ENCODE results near the gene ZFX. TPM values are rescaled to one million over a fixed set of nuclear protein-coding genes. Genes with fewer than 3 reads are reported as not detected.
"Not testable (repeated sequence)": the region's sequence is repeated elsewhere in the genome, so short reads cannot be mapped to it uniquely, and the experiment has no call there.

Gene ZFX
- total RNA-seq, 4 donors from 2014 or later, result 19.2 to 88.0 (median 49.5) TPM

GRCh38 chrX:24151513-24151912, 2.0 kb downstream of the ZFX start:
- DNase-seq, result no peak
- 19 to 39% methylated on average over 2 to 8 of the region's 8 CpGs for WGBS, 2 donors
- TF ChIP-seq CTCF (IDR thresholded peaks at IDR 0.05) (no peak), POLR2A (IDR thresholded peaks at IDR 0.05) (no peak)
- peaks cover 19 to 77% (median 46%) of the 10 kb centered on the region in 3 donors for H3K4me1 ChIP-seq
- no peaks in the 10 kb centered on the region for H3K36me3 ChIP-seq
- peak overlapping the region in 3 of 4 donors; percentile 64 to 88 (median 69) for H3K4me3 ChIP-seq
- no peaks in the 10 kb centered on the region for H3K27me3 ChIP-seq
- no peaks in the 10 kb centered on the region for H3K9me3 ChIP-seq
- peak overlapping the region in 3 of 4 donors; percentile 69 to 98 (median 95) for H3K27ac ChIP-seq
- intact Hi-C loops (cut with DNase I), result no loop called here

- 8 to 31% methylated on average over 4 of the region's 4 CpGs for WGBS, 2 donors
- DNase-seq, result no peak
- intact Hi-C loops (cut with DNase I), result no loop called here
- peak overlapping the region in 3 of 4 donors; percentile 28 to 95 (median 36) for H3K27ac ChIP-seq
- no peaks in the 10 kb centered on the region for H3K27me3 ChIP-seq
- peak overlapping the region in 2 of 4 donors; percentile 18 to 19 for H3K4me3 ChIP-seq
- H3K9me3 ChIP-seq, result no peaks in the 10 kb centered on the region
- TF ChIP-seq CTCF (IDR thresholded peaks at IDR 0.05), result no peak
- no peaks in the 10 kb centered on the region for H3K36me3 ChIP-seq
- peaks cover 13 to 71% (median 37%) of the 10 kb centered on the region in 3 donors for H3K4me1 ChIP-seq
Observed at GRCh38 chrX:24153178-24153795, 3.8 kb downstream of the ZFX start.

- intact Hi-C loops (cut with DNase I), result no loop called here
- TF ChIP-seq CTCF (IDR thresholded peaks at IDR 0.05), result no peak
- no peak for TF ChIP-seq POLR2A (IDR thresholded peaks at IDR 0.05)
- Histone ChIP-seq H3K36me3 (no peaks in the 10 kb centered on the region), H3K27ac (peak overlapping the region in 2 of 4 donors; percentile 36 to 95), H3K4me3 (peak overlapping the region in 1 of 4 donors; percentile 18), H3K27me3 (no peaks in the 10 kb centered on the region), H3K9me3 (no peaks in the 10 kb centered on the region), H3K4me1 (peaks cover 12 to 67% (median 34%) of the 10 kb centered on the region in 3 donors)
- no peak for DNase-seq
- WGBS, 2 donors, result 44 to 56% methylated on average over 2 of the region's 2 CpGs
Observed at GRCh38 chrX:24153796-24154189, 4.3 kb downstream of the ZFX start.

- Histone ChIP-seq H3K27me3 (no peaks in the 10 kb centered on the region), H3K27ac (peak overlapping the region in 1 of 4 donors; percentile 95), H3K4me3 (no peak overlapping the region), H3K9me3 (no peaks in the 10 kb centered on the region), H3K4me1 (peaks cover 12 to 67% (median 37%) of the 10 kb centered on the region in 3 donors), H3K36me3 (no peaks in the 10 kb centered on the region)
- no peak for DNase-seq
- TF ChIP-seq POLR2A (IDR thresholded peaks at IDR 0.05), result no peak
- no peak for TF ChIP-seq CTCF (IDR thresholded peaks at IDR 0.05)
- intact Hi-C loops (cut with DNase I), result no loop called here
- WGBS, 2 donors, result 49 to 64% methylated on average over 8 of the region's 8 CpGs
Observed at GRCh38 chrX:24154490-24155034, 5.0 kb downstream of the ZFX start.

GRCh38 chrX:24155747-24156146, 6.2 kb downstream of the ZFX start:
- H3K36me3 ChIP-seq; intact Hi-C loops (cut with DNase I); DNase-seq; H3K27ac ChIP-seq; H3K27me3 ChIP-seq; H3K4me3 ChIP-seq; H3K9me3 ChIP-seq: not testable (repeated sequence)
- peaks cover 12 to 67% (median 37%) of the 10 kb centered on the region in 3 donors for H3K4me1 ChIP-seq
- 80 to 100% methylated on average over 1 to 7 of the region's 7 CpGs for WGBS, 2 donors
